Head of caudate nucleus (tissue), 42 donors: ENCODE results near the gene DDAH1.

Experiments used
- DNase-seq, 42 donors: peaks; one replicate each; pipeline versions ENCODE4 v3.0.0 to v3.0.0-alpha.2; 2020 to 2021; ENCODE audit warnings: mixed read lengths in 7 of 42
- intact Hi-C: fragments of 100-400 bp; cut with DNase I; formaldehyde crosslinking; loops from one replicate; pipeline ENCODE4 v1.15.0; 2022

Gene DDAH1

DNA sequence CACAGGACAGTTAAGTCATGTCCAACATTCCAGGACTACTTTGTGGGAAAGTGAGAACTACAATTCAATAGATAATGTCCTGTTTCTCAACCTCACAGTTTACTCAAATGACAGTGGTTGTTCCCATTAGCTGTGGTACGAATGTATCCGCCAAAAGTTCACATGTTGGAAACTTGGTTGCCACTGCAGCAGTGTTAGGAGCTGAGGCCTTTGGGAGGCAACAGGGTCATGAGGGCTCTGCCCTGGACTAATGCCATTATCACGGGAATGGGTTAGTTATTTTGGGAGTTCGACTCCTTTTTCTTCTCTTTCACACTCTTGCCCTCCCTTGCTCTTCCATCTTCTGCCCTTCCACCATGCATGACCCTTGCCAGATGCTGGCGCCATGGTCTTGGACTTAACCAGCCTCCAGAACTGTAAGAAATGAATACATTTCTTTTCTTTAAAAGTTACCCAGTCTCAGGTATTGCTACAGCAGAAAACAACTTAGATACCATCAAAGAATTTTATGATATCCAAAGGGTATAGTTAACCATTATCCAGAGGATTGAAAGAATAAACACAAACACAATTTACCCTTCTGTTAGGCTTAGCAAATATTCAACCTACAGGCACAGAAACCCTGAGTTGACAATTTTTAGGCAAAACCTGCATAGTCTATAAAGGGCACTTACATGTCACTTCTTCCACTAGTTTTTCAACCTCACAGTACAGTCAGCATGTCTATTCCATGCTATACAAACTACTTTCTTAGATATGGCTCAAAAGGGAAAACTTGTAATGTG lies 196.0 kb downstream of the DDAH1 start:
- no peak for DNase-seq
- intact Hi-C loops, result no loop called here
